Panc1 (cell line): ENCODE measurements around the gene DCN.
"Not testable (repeated sequence)": the region's sequence is repeated elsewhere in the genome, so short reads cannot be mapped to it uniquely, and the experiment has no call there.

Experiments
- POLR2AphosphoS5 ChIP-seq: IDR thresholded peaks from 2 replicates; pipeline ENCODE4 v1.6.1; 2012; ENCODE audit warnings: mild to moderate bottlenecking, low read depth, low read length, moderate library complexity
- SIN3A ChIP-seq: IDR thresholded peaks from 2 replicates; pipeline ENCODE4 v1.6.1; 2012; ENCODE audit warnings: low read depth, mild to moderate bottlenecking, low read length, moderate library complexity, borderline replicate concordance; ENCODE audit not compliant: insufficient read depth
- TF ChIP-seq, protein P1 (sequence below): fragments of 450-650 bp; IDR thresholded peaks from 2 replicates; pipeline ENCODE4 v1.5.1; 2017; ENCODE audit warnings: mild to moderate bottlenecking

GRCh38 chr12:91207301-91207700, 24.7 kb upstream of the DCN start:
- TF ChIP-seq, protein P1, sequence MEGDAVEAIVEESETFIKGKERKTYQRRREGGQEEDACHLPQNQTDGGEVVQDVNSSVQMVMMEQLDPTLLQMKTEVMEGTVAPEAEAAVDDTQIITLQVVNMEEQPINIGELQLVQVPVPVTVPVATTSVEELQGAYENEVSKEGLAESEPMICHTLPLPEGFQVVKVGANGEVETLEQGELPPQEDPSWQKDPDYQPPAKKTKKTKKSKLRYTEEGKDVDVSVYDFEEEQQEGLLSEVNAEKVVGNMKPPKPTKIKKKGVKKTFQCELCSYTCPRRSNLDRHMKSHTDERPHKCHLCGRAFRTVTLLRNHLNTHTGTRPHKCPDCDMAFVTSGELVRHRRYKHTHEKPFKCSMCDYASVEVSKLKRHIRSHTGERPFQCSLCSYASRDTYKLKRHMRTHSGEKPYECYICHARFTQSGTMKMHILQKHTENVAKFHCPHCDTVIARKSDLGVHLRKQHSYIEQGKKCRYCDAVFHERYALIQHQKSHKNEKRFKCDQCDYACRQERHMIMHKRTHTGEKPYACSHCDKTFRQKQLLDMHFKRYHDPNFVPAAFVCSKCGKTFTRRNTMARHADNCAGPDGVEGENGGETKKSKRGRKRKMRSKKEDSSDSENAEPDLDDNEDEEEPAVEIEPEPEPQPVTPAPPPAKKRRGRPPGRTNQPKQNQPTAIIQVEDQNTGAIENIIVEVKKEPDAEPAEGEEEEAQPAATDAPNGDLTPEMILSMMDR, result not testable (repeated sequence)
- not testable (repeated sequence) for TF ChIP-seq POLR2AphosphoS5, SIN3A
